Measurements from ENCODE around the gene ATP1B1.

DNA sequence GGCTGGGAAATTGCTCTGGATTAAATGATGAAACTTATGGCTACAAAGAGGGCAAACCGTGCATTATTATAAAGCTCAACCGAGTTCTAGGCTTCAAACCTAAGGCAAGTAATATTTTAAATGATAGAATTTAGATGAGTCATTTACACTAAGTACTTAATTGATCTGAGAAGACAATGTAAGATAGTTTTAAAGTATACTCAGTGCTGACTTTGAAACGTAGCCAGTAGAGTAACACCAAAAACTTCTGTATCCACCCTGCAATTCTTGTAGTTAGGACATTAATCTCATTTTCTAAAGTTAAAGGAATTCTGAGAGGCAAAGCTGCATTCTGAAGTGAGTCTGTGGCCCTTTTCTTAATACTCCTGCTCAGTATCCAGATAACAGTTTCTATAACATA is 20.8 kb downstream of the ATP1B1 start:
- TF ChIP-seq, protein P1, sequence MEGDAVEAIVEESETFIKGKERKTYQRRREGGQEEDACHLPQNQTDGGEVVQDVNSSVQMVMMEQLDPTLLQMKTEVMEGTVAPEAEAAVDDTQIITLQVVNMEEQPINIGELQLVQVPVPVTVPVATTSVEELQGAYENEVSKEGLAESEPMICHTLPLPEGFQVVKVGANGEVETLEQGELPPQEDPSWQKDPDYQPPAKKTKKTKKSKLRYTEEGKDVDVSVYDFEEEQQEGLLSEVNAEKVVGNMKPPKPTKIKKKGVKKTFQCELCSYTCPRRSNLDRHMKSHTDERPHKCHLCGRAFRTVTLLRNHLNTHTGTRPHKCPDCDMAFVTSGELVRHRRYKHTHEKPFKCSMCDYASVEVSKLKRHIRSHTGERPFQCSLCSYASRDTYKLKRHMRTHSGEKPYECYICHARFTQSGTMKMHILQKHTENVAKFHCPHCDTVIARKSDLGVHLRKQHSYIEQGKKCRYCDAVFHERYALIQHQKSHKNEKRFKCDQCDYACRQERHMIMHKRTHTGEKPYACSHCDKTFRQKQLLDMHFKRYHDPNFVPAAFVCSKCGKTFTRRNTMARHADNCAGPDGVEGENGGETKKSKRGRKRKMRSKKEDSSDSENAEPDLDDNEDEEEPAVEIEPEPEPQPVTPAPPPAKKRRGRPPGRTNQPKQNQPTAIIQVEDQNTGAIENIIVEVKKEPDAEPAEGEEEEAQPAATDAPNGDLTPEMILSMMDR (IDR thresholded peaks at IDR 0.05; ENCODE audit: low read length) = no peak
- TF ChIP-seq EZH2 (optimal IDR thresholded peaks at IDR 0.05; ENCODE audit: low read depth, low read length) (no peak), EZH2phosphoT487 (IDR thresholded peaks at IDR 0.05; ENCODE audit: low read length) (no peak)

Data from MM.1S (cell line).